ENCODE data around the gene UBE2L3.
"Not testable (repeated sequence)": the region's sequence is repeated elsewhere in the genome, so short reads cannot be mapped to it uniquely, and the experiment has no call there.

Gene UBE2L3

DNA sequence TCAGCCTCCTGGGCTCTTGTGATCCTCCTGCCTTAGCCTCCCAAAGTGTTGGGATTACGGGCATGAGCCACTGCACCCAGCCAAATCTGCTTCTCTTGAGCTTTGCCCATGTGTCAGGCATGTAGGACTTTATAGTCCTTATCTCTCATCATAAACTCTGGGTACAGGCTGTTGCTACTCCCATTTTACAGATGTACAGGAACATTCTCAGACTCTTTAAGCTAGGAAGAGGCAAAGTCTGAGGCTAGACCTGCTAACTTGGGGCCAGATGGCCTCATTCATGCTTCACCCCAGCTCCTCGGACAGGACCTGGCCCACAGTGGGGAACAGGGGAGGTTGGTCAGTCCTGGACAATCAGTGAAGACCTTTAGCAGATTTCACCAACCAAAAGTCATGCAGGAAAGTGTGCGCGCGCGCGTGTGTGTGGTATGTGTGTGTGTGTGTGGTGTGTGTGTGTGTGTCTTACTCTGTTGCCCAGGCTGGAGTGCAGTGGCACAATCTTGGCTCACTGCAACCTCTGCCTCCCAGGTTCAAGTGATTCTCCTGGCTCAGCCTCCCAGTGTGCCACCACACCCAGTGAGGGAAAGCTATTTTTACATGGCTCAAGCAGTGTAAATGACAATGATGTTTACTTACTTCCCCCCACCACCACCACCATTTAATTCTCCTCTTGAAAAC, 38.5 kb downstream of the UBE2L3 start:
- DNase-seq: no peak

DNA sequence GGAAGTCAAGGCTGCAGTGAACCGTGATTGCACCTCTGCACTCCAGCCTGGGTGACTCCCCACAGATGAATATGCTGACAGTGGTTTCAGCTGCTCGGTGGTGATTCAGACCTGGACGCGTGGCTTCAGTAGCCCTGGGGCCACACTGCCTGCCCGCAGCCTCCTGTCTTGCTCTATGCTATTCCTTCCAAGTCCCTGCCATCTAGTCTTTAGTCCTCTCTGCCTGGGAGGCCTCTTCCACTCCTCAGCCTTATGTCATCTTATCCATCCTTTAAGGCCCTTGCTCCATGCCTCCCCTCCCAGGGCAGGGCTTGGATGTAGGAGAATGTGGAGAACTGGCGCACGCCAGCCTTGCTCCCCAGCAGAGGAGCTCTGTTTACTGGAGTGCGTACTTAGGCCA, 39.3 kb downstream of the UBE2L3 start:
- DNase-seq: no peak

DNA sequence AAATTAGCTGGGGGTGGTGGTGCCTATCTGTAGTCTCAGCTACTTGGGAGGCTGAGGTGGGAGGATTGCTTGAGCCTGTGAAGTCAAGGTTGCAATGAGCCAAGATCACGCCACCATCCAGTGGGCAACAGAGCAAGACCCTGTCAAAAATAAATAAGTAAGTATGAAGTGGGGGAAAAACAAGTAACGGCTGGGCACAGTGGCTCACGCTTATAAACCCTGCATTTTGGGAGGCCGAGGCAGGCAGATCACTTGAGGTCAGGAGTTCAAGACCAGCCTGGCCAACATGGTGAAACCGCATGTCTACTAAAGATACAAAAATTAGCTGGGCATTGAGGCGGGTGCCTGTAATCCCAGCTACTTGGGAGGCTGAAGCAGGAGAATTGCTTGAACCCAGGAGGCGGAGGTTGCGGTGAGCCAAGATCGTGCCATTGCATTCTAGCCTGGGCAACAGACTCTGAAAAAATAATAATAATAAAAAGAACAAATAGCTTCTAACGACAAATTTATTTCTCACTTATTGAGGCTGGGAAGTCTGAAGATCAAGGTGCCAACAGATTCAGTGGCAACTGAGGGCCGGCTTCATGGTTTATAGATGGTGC, 42.1 kb downstream of the UBE2L3 start:
- DNase-seq: not testable (repeated sequence)

DNA sequence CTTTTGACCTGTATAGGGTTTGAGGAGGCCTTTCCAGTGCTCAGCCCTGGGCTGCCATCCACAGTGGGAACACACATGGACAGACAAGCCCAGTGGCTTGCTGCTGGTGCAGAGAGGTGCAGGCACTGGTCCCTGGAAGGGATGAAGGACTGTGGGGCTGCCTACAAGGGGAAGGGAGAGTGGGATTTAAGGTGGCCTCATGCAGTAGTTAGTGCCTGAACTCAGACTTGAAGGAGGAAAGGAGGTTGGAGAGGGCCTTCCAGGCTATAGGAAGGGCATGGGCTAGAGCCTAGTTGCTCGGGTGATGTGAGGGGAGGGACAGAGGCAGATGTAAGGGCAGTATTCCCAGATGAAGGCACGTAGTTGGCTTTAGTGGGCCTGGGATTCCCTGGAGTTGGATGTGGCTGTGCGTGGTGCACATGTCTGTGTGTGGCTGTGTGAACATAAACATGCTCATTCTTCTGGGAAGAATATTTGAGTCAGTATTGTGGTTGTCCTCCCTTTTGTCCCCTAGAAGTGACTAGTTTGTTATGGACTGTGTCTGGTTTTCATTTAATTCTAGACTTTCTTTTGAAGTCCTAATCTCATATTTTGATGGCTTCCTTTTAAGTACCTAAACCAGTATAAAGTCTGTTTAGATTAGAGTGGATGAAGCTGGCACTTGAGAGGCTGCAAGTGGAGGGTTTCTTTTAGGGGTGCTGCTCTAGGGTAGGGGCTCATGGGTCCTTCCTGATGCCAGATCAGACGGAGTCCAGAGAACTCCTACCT, 43.9 kb downstream of the UBE2L3 start:
- DNase-seq: no peak

DNA sequence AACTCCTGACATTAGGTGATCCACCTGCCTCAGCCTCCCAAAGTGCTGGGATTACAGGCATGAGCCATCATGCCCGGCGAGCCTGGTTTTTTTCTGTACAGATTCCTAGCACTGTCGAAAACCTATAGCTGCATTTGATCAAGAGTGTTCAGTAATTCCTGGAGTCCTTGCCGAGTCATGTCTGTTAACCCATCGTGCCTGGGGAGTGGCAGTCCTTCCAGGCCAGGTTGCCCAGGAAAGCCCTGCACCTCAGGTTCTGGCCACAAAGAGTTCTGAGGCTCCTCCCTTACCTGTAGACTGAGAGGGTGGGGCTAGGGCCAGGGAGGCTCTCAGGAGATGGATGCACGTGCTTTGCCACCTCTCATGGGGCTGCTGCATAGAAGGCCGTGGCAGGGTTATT, 45.3 kb downstream of the UBE2L3 start:
- no peak for DNase-seq

DNA sequence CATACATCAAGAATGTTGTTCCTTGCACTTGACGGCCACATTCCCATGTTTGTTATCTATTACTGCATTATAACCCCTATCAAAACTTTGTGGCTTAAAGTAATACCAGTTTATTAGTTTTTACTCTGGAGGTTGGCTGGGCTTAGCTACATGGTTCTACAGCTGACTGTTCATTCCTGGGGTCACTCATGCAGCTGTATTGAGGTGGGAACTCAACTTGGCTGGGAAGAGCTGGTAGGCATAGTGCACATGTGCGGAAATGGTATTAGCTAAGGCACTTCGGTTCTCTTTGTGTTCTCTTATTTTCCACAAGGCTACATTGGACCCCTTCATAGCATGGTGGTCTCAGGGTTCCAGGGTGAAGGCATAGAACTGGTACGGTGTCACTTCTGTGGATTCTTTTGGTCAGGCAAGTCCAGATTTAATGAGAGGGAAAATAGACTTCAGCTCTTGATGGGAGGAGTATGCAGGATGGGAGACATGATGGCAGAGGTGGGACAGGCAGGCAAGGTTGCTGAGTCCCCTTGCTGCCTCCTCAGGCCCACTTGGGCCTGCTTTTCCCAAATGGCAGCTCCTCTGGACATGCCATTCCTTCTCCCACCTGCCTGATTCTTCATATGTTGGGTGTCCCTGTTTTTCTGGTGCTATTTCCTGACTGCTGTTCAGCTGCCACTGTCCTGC, 46.2 kb downstream of the UBE2L3 start:
- no peak for DNase-seq

DNA sequence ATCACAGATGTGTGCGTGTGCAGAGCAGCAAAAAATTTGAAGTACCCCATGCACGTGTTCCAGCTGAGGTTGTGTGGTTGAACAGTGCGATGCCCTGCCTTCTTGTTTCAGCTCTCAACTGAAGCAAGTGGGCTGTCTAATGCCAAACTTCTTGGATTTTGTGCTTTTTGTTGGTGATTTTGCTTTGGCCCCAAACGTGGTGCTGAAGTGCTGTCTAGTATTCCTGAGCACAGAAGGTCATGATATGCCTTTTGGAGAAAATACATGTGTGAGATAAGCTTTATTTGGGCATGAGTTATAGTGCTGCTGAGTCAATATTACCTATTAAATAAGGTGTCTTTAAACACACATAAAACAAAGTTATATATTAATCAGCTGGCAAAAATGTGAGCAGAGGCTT, 48.2 kb downstream of the UBE2L3 start:
- DNase-seq: no peak

DNA sequence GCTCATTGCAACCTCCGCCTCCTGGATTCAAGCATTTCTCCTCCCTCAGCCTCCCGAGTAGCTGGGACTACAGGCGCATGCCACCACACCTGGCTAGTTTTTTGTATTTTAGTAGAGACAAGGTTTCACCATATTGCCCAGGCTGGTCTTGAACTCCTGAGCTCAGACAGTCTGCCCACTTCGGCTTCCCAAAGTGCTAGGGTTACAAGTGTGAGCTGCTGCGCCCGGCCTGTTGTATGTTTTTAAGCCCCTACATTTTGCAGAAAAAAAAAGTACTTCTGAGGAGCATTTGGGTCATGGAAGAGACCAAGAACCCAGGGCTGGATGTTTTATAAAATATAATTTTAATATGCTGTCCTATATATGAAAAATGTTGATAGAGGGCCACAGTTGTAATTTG, 49.8 kb downstream of the UBE2L3 start:
- not testable (repeated sequence) for DNase-seq

DNA sequence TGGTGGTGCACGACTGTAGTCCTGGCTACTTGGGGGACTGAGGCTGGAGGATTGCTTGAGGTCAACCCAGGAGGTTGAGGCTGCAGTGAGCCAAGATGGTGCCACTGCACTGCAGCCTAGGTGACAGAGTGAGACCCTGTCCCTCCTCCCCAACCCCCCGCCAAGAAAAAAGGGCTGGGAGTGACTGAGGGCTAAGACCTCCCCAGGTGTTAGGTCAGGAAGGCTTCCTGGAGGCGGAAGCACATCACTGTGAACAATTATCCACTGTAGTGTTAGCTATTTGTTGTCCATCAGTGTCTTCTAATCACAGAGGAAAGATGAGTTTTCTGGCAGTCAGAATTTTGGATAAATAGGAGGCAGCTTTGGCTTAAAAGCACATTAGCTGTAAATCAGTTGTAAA, 53.5 kb downstream of the UBE2L3 start:
- no peak for DNase-seq

DNA sequence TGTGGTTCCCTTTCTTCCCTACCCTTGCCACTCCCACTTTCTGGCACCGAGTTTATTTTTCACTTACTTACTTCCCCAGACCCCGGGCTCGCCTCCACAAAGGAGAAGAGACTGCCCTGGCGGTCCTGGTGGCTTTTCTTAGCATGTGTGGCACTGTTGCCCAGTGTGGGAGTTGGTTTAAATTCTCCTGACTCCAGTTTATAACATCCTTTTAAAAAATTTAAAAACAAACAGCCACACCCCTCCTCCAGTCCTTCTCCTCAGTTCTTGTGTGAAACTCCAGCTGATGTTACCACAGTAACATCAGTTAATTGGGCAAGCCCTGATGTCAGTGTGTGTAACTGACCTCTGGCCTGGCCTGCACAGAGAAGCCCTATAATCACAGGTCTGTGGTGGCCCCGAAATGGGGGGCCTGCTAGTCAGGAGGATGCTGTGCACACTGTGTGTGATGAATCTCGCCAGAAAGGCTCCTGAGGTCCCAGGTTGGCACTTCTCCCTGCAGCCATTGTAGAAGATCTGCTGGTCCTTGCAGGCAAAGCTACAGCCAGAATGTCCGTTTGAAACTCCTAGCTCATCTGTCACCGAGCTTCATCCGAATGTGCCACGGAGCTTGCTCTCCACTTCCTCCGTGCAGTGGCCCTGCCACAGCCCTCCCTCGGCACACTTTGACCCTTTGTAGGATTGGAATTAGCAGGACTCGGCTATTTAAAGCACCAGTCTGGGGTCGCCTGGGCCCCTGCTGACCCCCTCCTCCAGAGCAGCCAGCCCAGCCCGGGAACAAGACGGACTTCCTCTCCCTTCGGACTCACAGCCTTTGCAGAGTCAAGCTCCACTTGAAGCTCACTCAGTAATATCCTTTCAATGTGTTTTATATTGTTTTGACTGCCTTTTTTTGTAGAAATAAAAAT, 54.8 kb downstream of the UBE2L3 start:
- DNase-seq: no peak

DNA sequence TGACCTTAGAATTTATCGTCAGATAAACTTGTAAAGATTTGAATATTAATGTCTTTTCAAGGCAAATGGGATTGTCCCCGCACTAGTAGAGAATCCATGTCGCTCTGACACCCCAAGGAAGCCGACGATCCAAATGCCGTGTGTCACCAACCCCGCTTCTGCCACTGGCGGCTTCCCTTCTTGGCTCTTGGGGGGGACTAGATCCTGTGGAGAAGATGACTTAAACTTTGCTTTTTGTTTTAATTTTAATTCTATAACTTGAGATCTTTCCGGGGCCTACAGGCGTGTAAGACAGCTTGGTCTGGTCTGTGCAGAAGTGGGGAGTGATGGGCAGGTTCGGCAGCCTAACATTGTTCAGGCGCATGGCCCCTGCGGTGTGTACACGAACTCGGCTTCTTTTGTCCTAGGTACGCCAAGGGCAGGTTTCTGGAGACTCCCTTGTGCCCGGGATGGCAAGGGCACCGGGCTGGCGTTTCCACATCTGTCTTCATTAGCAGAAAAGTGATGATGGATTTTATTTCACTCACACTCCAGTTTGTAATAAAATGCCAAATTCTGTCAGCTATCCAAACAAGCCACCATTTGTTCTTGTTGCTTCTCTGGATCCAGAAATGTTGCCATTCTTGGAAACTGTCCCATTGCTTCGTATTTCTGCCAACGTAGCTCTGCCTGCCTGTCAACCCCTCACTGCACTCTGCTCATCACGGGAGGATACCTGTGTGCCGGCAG, 55.6 kb downstream of the UBE2L3 start:
- DNase-seq: no peak

DNA sequence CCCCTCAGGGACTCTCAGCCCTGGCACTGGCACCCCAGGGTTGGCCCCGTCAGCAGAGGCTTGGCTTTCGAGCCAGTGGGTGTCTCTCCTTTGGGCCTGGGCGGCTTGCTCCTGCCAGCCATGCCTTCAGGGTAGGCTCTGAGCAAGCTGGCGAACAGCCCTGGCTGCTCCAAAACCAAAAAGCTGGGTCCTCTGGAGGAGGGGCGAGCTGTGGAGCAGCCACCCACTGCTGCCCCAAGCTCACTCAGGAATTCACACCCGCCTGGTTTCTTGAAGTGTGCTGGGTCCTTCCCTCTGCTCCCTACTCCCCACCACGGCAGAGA, 56.1 kb downstream of the UBE2L3 start:
- DNase-seq: no peak

DNA sequence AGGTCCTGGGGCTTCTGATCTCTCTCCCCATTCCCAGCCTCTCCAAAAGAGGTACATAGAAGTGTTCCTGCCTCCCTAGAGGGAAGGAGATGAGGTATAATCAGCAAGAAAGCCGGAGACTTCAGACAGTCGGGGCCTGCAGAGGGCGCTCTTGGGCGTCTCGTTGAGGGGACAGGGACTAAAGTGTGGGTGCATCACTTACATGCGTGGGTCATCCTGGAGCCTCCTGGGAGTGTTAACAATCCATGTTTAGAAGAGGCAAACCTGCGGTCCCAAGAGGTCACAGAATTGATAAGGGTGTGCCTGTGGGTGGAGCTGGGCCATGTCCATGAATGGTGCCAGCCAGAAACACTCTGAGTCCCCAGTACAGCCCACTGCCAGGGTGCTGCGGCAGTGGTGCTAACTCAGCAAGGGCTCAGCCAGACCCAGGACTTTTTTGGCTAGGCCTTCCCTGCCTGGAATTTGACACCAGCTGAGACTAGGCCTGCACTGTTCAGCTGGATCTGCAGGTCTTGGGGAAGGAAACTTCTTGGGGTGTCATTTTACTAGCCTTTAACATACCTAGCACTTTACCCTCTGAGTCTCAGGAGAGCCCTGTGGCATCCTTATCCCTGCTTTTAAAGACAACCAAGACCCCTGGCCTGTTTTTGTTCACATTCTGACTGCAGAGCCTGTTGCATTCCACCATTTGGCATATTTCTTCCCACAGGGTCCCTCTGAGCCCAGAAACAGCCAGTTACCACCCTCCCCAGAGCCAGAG, 56.8 kb downstream of the UBE2L3 start:
- DNase-seq: no peak

DNA sequence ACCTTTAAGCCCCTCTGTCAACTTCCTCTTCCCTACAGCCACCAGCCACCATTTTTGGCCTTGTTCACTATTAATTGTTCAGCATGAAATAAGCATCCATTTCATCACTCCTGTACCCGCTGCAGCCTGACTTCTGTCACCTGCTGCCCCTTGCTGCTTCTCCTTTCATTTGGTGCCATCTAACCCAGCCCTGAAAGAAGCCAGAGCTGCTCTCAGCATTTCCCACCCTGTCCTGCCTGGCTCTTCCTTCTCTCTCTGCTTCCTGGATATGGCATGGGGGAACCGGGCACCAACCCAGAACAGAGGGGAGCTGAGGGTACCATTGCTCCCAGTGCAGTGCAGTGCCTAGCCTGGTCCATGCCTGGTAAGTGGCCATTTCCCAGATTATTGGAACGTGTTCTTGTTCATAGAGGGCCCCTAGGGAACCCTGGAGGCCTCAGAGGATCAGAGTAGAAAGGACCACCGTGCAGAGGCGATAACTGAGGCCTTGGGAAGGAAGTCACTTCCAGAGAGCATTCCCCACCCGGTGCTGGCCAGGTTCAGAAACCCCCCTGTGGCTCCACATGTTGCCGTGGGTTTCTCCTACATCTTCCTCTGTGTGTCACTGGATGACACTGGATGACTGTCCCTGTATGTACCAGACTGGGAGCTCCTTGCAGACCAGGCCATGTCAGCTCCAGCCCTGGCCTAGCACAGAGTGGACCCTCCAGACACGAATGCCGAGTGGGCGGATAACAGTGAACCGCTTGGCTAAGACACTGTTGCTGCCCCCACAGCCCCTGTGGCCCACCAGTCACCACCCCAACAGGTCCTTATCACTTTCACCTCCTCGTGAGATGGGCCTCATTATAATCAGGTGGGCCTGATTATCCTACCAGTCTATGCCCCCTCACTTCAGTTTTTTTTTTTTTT, 57.6 kb downstream of the UBE2L3 start:
- no peak for DNase-seq

DNA sequence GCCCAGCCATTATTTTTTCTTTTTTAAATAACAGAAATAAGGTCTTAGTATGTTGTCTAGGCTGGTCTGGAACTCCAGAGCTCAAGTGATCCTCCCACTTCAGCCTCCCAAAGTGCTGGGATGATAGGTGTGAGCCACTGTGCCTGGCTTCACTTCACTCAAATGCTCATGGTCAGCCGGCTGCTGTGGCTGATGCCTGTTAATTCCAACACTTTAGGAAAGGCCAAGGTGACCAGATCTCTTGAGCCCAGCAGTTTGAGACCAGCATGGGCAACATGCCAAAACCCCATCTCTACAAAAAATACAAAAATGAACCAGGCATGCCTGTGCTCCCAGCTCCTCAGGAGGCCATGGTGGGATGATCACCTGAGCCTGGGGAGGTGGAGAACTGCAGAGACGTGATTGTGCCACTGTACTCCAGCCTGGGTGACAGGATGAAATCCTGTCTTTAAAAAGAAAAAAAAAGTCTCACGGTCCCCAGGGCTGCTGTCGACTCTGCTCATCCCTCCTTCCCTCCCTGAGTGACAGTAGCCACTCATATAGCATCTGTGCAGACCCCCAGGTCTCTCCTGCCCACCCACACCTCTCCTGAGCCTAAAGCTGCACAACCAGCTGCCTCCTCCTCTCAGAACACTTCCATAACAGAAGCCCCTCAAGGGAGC, 58.7 kb downstream of the UBE2L3 start:
- DNase-seq: no peak

DNA sequence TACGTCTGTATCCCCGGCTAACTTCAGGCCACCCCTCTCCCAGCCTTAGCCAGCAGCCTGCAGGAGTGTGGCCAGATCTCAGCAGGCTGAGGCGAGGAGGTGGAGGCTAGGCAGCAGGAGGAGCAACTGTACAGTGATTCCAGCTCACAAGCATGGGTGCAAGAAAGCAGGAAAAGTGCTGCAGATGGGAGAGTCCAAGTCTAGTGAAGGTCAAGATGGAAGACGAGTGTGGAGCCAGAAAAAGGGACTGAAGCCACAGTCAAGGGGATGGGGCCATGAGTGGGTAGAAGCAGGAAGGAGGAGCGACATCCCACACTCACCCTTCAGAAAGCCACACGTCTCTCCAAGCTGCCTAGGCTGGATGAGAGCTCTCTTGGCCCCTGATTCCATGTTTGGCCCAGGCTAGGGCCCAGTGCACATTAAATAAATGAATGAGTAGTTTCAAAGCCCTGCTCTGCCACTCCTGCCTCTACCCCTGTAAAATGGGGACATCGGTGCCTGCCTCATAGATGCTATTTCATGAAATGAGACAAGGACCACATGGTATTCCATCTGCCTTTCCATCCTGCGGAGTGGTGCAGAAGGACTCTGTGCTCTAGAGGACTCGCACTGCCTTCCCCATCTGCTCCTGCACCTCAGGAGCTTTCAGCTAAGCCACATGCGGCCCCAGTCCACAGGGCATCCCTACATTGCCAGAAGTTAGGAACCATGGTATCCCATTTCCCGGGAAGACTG, 59.4 kb downstream of the UBE2L3 start:
- no peak for DNase-seq

DNA sequence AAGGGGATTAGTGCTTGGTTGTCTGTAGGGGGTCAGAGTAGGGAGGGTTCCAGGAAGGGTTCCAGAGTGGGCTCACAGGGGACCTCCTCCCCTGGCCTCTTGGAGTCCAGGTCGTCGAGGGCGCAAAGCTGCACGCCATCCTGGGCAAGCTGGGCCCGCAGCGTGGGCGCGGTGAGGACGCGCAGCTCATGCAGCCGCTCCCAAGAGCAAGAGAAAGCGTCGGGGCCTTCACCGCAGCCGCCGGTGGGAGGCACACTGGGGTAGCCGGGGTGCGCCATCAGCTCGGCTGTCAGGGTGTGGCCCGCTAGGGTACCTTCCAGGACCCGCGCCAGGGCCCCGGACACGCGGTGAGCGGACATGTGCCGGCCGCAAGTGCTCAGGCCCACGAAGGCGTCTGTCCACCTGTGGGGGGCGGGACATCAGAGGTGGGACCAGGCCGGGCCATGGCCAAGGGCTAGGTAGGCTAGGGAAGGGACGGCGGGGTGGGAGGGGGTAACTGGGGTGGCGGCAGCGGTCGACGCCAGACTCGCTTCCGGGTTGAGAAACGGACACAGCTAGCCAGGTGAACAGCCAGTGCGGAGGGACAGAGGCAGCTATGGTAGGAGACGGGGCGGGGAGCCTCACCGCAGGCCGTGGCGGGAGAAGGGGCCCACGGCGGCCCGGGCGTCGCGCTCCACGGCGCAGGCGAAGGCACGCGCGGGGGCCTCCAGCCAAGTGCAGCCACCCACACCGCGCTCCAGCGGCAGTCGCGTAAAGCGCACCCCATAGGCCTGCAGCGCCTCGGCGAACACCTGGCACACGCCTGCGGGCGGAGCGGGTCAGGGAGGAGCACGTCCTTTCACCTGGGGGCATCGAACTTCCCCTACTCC, 61.1 kb downstream of the UBE2L3 start:
- no peak for DNase-seq

All from NCI-H510A (cell line).